ENCODE data around the gene BLTP2. TPM values are rescaled to one million over a fixed set of nuclear protein-coding genes. Genes with fewer than 3 reads are reported as not detected.

BLTP2 gene
- total RNA-seq, 1 experiment from 2014 or later: 137 TPM

DNA sequence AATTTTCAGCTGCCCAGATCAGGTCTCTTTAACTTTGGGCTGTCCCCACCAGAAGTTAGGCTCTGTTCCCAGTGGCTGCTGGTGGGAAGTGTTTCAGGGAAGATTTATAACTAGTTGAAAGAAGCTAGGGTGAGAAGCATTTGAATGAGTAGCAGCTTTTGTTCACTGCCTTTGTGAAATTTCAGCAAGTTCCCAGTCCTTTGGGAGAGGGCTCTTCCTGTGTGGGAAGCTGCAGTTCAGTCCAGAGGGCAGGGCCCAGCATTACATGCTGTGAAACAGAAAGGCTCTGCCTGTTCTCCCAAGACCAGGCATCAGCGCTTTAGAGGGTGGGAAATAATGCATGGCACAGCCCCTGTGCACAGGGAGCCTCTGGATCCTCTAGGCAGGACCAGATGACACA lies 48.9 kb upstream of the BLTP2 start:
- Histone ChIP-seq H4K91ac (ENCODE audit: insufficient read length, low read depth, low read length) (no peak overlapping the region), H3K4me2 (ENCODE audit: insufficient read depth, insufficient read length, low read length) (no peak overlapping the region), H2BK20ac (ENCODE audit: low read depth, low read length, poor library complexity, severe bottlenecking) (no peak overlapping the region), H2AK5ac (ENCODE audit: insufficient read length, low read length) (no peak overlapping the region), H2BK15ac (ENCODE audit: low read depth, low read length) (no peak overlapping the region), H3K27ac (ENCODE audit: insufficient read length, low read depth, low read length) (no peak overlapping the region), H4K20me1 (ENCODE audit: control insufficient read depth, insufficient read depth, insufficient read length) (no peaks in the 10 kb centered on the region), H3K56ac (ENCODE audit: insufficient read length, low read depth, low read length) (no peak overlapping the region), H4K5ac (ENCODE audit: insufficient read length, low read depth, low read length) (no peak overlapping the region), H3K4ac (ENCODE audit: low read depth, low read length) (no peak overlapping the region), H3K9me3 (ENCODE audit: control insufficient read depth, low read depth, low read length) (no peaks in the 10 kb centered on the region), H3K23me2 (ENCODE audit: insufficient read length, low read depth, low read length, poor library complexity, severe bottlenecking) (no peaks in the 10 kb centered on the region), H3K4me1 (ENCODE audit: insufficient read depth, low read length) (no peaks in the 10 kb centered on the region), H2BK12ac (ENCODE audit: insufficient read length, low read depth, low read length) (no peak overlapping the region), H3K79me1 (ENCODE audit: insufficient read depth, low read depth, low read length, poor library complexity, severe bottlenecking) (no peaks in the 10 kb centered on the region), H3K79me2 (ENCODE audit: insufficient read depth, low read length) (no peaks in the 10 kb centered on the region), H3K23ac (ENCODE audit: insufficient read length, low read depth, low read length) (no peak overlapping the region), H3K14ac (ENCODE audit: insufficient read depth, low read length) (no peak overlapping the region), H3T11ph (ENCODE audit: low read length) (no peak overlapping the region), H2AFZ (ENCODE audit: low read length) (no peak overlapping the region), H3K18ac (ENCODE audit: insufficient read length, low read depth, low read length) (no peak overlapping the region), H3K27me3 (ENCODE audit: insufficient read depth, low read length) (no peaks in the 10 kb centered on the region), H2BK5ac (ENCODE audit: insufficient read length, low read length) (no peak overlapping the region), H3K9ac (ENCODE audit: extremely low read depth, insufficient read length, low read length) (no peak overlapping the region), H2BK120ac (ENCODE audit: low read depth, low read length, poor library complexity, severe bottlenecking) (no peak overlapping the region), H4K8ac (replicated peaks; ENCODE audit: insufficient read length, low read depth, low read length) (no peak overlapping the region)
- Mint-ChIP-seq H3K4me1 (no peaks in the 10 kb centered on the region), H3K27me3 (ENCODE audit: low read depth) (no peaks in the 10 kb centered on the region), H3K4me3 (no peak overlapping the region), H3K9me3 (no peaks in the 10 kb centered on the region), H3K36me3 (ENCODE audit: insufficient read depth in 1 of 3, low read depth in 3 of 3) (peaks cover 42 to 99% (median 82%) of the 10 kb centered on the region in 3 experiments; a peak in 6 of 7 replicates), H3K27ac (no peak overlapping the region; a peak in 1 of 7 replicates)
- no CpG with 5 or more reads among the region's 1 CpG for WGBS (ENCODE audit: extremely low coverage, insufficient read length, low lambda C conversion rate)
- TF ChIP-seq CTCF (conservative IDR thresholded peaks at IDR 0.05): no peak
- DNase-seq: no peak
